T-helper 1 cell treated with Interleukin-12 subunit alpha and Interleukin-12 subunit beta and Interleukin-4 antibody, amounts not matched to agents 30 μg/mL and 1 μg/mL, for 36 hours (primary cell): ENCODE data around the gene SOCS4.
"Not testable (repeated sequence)": the region's sequence is repeated elsewhere in the genome, so short reads cannot be mapped to it uniquely, and the experiment has no call there.

Source experiments
- H3K27ac Mint-ChIP-seq: one replicate; pipeline ENCODE4 v1.8.0; 2021; ENCODE audit warnings: mild to moderate bottlenecking, mixed read lengths
- H3K27me3 Mint-ChIP-seq: one replicate; pipeline ENCODE4 v1.8.0; 2021; ENCODE audit warnings: low read depth, mixed read lengths
- H3K36me3 Mint-ChIP-seq: one replicate; pipeline ENCODE4 v1.8.0; 2021; ENCODE audit warnings: low read depth, mixed read lengths
- H3K4me1 Mint-ChIP-seq: one replicate; pipeline ENCODE4 v1.8.0; 2021; ENCODE audit warnings: low read depth, mixed read lengths
- H3K4me3 Mint-ChIP-seq: one replicate; pipeline ENCODE4 v1.8.0; 2021; ENCODE audit warnings: mild to moderate bottlenecking, moderate library complexity, mixed read lengths
- H3K9me3 Mint-ChIP-seq: one replicate; pipeline ENCODE4 v1.8.0; 2021; ENCODE audit warnings: mixed read lengths

The SOCS4 gene

GRCh38 chr14:55026793-55027561 lies at the start of gene SOCS4, which contains the start of gene WDHD1:
TSS of gene SOCS4 (plus strand) at chr14:55027236. CDS start at chr14:55043042, 15,806 bp downstream.
TSS of gene WDHD1 (minus strand) at chr14:55027099. CDS start at chr14:55026787, 312 bp downstream.
- H3K36me3 Mint-ChIP-seq: peaks cover 15% of the 10 kb centered on the region
- H3K27me3 Mint-ChIP-seq: no peaks in the 10 kb centered on the region
- H3K4me3 Mint-ChIP-seq: peak within 1 kb of the TSS; percentile 95
- H3K4me1 Mint-ChIP-seq: peaks cover 51% of the 10 kb centered on the region
- peak within 1 kb of the TSS; percentile 96 for H3K27ac Mint-ChIP-seq
- no peaks in the 10 kb centered on the region for H3K9me3 Mint-ChIP-seq

GRCh38 chr14:54979039-54979438 lies 48.0 kb upstream of the SOCS4 start:
- no peaks in the 10 kb centered on the region for H3K9me3 Mint-ChIP-seq
- H3K27ac Mint-ChIP-seq: no peak overlapping the region
- H3K27me3 Mint-ChIP-seq: no peaks in the 10 kb centered on the region
- no peak overlapping the region for H3K4me3 Mint-ChIP-seq
- H3K36me3 Mint-ChIP-seq: peaks cover 28% of the 10 kb centered on the region
- H3K4me1 Mint-ChIP-seq: peaks cover 5% of the 10 kb centered on the region

- Mint-ChIP-seq H3K4me3 (no peak overlapping the region), H3K9me3 (peaks cover 5% of the 10 kb centered on the region), H3K27me3 (no peaks in the 10 kb centered on the region), H3K4me1 (peaks cover 5% of the 10 kb centered on the region), H3K27ac (no peak overlapping the region), H3K36me3 (peaks cover 43% of the 10 kb centered on the region)
Measured at GRCh38 chr14:54981698-54982097, 45.3 kb upstream of the SOCS4 start.

- no peaks in the 10 kb centered on the region for H3K27me3 Mint-ChIP-seq
- H3K4me3 Mint-ChIP-seq: no peak overlapping the region
- H3K9me3 Mint-ChIP-seq: peaks cover 5% of the 10 kb centered on the region
- H3K4me1 Mint-ChIP-seq: no peaks in the 10 kb centered on the region
- H3K36me3 Mint-ChIP-seq: peaks cover 43% of the 10 kb centered on the region
- no peak overlapping the region for H3K27ac Mint-ChIP-seq
Measured at GRCh38 chr14:54985156-54985555, 41.9 kb upstream of the SOCS4 start.

GRCh38 chr14:55000381-55000780 lies 26.7 kb upstream of the SOCS4 start:
- Mint-ChIP-seq H3K27me3 (no peaks in the 10 kb centered on the region), H3K27ac (no peak overlapping the region), H3K4me3 (no peak overlapping the region), H3K36me3 (peaks cover 29% of the 10 kb centered on the region), H3K9me3 (no peaks in the 10 kb centered on the region), H3K4me1 (peaks cover 2% of the 10 kb centered on the region)

GRCh38 chr14:55005071-55005470 lies 22.0 kb upstream of the SOCS4 start:
- Mint-ChIP-seq H3K36me3 (peaks cover 27% of the 10 kb centered on the region), H3K4me1 (peaks cover 2% of the 10 kb centered on the region), H3K4me3 (no peak overlapping the region), H3K27ac (no peak overlapping the region), H3K27me3 (no peaks in the 10 kb centered on the region), H3K9me3 (no peaks in the 10 kb centered on the region)

GRCh38 chr14:55015006-55015405 lies 12.0 kb upstream of the SOCS4 start:
- peaks cover 32% of the 10 kb centered on the region for H3K36me3 Mint-ChIP-seq

GRCh38 chr14:55019968-55020554 lies 7.0 kb upstream of the SOCS4 start:
- Mint-ChIP-seq H3K36me3 (peaks cover 19% of the 10 kb centered on the region), H3K4me3 (no peak overlapping the region), H3K9me3 (no peaks in the 10 kb centered on the region), H3K27ac (no peak overlapping the region), H3K4me1 (peaks cover 18% of the 10 kb centered on the region), H3K27me3 (no peaks in the 10 kb centered on the region)

More at GRCh38 chr14:55015006-55015405, 12.0 kb upstream of the SOCS4 start:
- H3K27ac Mint-ChIP-seq: no peak overlapping the region
- no peaks in the 10 kb centered on the region for H3K27me3 Mint-ChIP-seq
- H3K4me3 Mint-ChIP-seq: no peak overlapping the region
- H3K4me1 Mint-ChIP-seq: peaks cover 5% of the 10 kb centered on the region
- no peaks in the 10 kb centered on the region for H3K9me3 Mint-ChIP-seq

- H3K9me3 Mint-ChIP-seq, H3K27ac Mint-ChIP-seq, H3K4me3 Mint-ChIP-seq, H3K27me3 Mint-ChIP-seq: not testable (repeated sequence)
- H3K36me3 Mint-ChIP-seq: peaks cover 15% of the 10 kb centered on the region
- H3K4me1 Mint-ChIP-seq: peaks cover 46% of the 10 kb centered on the region
Measured at GRCh38 chr14:55024365-55024764, 2.7 kb upstream of the SOCS4 start.

GRCh38 chr14:55025948-55026347 lies 1.1 kb upstream of the SOCS4 start:
- Mint-ChIP-seq H3K27me3 (no peaks in the 10 kb centered on the region), H3K4me3 (peak overlapping the region; percentile 95), H3K9me3 (no peaks in the 10 kb centered on the region), H3K36me3 (peaks cover 14% of the 10 kb centered on the region), H3K4me1 (peaks cover 51% of the 10 kb centered on the region), H3K27ac (peak overlapping the region; percentile 96)

GRCh38 chr14:55026441-55026792 lies 619 bp upstream of the SOCS4 start:
- H3K4me1 Mint-ChIP-seq: peaks cover 52% of the 10 kb centered on the region
- no peaks in the 10 kb centered on the region for H3K9me3 Mint-ChIP-seq
- no peaks in the 10 kb centered on the region for H3K27me3 Mint-ChIP-seq
- H3K4me3 Mint-ChIP-seq: peak overlapping the region; percentile 95
- peaks cover 18% of the 10 kb centered on the region for H3K36me3 Mint-ChIP-seq
- peak overlapping the region; percentile 96 for H3K27ac Mint-ChIP-seq

- Mint-ChIP-seq H3K9me3 (no peaks in the 10 kb centered on the region), H3K27ac (peak overlapping the region; percentile 96), H3K36me3 (peaks cover 20% of the 10 kb centered on the region), H3K4me3 (peak overlapping the region; percentile 95), H3K27me3 (no peaks in the 10 kb centered on the region), H3K4me1 (peaks cover 52% of the 10 kb centered on the region)
Measured at GRCh38 chr14:55028066-55028465, 1.0 kb downstream of the SOCS4 start.

GRCh38 chr14:55028476-55028875 lies 1.4 kb downstream of the SOCS4 start:
- Mint-ChIP-seq H3K4me3 (peak overlapping the region; percentile 95), H3K36me3 (peaks cover 22% of the 10 kb centered on the region), H3K9me3 (no peaks in the 10 kb centered on the region), H3K4me1 (peaks cover 52% of the 10 kb centered on the region), H3K27me3 (no peaks in the 10 kb centered on the region), H3K27ac (peak overlapping the region; percentile 96)

- Mint-ChIP-seq H3K4me1 (peaks cover 37% of the 10 kb centered on the region), H3K27me3 (no peaks in the 10 kb centered on the region), H3K4me3 (no peak overlapping the region), H3K27ac (no peak overlapping the region), H3K9me3 (no peaks in the 10 kb centered on the region), H3K36me3 (peaks cover 28% of the 10 kb centered on the region)
Measured at GRCh38 chr14:55031190-55031589, 4.2 kb downstream of the SOCS4 start.

- H3K4me3 Mint-ChIP-seq, H3K4me1 Mint-ChIP-seq, H3K27me3 Mint-ChIP-seq, H3K9me3 Mint-ChIP-seq, H3K27ac Mint-ChIP-seq: not testable (repeated sequence)
- peaks cover 41% of the 10 kb centered on the region for H3K36me3 Mint-ChIP-seq
Measured at GRCh38 chr14:55037995-55038394, 11.0 kb downstream of the SOCS4 start.
